GM18511 (cell line): Measurements from ENCODE around the gene ING3.

ENCODE experiments used
- ATAC-seq: cut with Tn5 transposase; IDR thresholded peaks from one replicate; pipeline ENCODE4 v1.9.1; 2021; ENCODE audit warnings: mild to moderate bottlenecking, moderate library complexity; ENCODE audit not compliant: unreplicated experiment

ING3 gene, protein sequence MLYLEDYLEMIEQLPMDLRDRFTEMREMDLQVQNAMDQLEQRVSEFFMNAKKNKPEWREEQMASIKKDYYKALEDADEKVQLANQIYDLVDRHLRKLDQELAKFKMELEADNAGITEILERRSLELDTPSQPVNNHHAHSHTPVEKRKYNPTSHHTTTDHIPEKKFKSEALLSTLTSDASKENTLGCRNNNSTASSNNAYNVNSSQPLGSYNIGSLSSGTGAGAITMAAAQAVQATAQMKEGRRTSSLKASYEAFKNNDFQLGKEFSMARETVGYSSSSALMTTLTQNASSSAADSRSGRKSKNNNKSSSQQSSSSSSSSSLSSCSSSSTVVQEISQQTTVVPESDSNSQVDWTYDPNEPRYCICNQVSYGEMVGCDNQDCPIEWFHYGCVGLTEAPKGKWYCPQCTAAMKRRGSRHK

DNA sequence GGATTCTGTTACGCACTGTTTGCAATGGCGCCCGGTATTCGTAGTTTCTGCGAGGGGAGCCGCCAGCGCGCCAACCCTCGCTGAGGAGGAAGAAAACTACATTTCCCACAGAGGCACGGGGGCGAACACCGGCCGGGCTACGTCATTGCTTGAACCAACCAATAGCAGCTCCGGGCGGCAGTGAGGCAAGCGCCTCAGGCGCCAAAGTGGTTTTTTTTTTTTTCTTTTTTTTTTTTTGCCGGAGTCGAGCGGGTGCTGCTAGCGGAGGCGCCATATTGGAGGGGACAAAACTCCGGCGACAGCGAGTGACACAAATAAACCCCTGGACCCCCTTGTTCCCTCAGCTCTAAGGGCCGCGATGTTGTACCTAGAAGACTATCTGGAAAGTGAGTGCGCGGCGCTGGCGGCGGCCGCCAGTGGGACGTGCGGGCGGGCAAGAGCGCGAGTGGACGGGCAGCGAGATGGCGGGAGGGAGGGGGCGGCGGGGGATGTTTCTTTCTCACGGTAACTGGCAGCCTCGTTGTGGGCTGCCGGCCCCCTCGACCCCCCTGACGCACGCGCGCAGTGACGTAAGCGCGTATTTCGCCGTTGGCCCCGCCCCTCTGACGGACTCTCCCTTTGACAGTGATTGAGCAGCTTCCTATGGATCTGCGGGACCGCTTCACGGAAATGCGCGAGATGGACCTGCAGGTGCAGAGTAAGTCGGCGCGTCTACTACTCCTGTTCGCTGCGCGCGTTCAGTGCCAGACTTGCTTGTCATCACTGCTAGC lies at the start of gene ING3:
TSS of gene ING3 (plus strand) at position 239 of the 770 bp plus-strand sequence. CDS start at position 359, 120 bp downstream.
- peak; percentile 96 for ATAC-seq

DNA sequence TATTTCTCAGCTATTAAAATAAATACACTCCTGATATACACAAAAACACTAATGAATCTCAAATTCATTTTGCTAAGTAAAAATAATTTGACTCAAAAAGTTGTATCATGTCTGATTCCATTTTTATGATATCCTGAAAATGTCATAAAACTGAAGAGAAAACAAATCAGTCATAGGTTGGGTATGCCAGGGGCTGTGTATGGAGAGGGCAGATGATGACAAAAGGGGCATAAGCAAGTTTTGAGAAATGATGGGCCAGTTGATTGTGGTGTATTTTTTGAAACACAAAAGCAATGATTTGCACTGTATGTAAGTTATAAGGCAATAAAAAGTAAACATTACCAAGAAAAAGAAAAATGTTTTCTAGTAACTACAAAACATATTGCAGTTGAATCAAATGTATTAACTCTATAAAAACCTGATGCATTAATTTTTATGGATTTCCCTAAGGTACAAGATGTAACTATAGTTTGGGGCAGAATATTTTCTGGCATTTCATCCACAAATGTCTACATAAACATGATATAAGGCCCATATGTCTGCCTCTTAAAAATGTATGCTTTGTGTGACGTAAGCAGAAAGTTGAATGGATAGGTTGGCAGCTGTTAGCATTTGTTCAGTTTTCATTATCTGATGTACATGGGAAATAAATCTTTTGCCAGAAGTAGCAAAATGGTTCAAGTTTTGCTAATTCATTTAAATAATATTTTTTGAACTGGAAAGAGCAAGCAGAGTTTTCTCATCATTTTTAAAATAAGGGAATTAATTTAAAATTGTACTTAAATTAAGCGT lies 35.1 kb upstream of the ING3 start:
- ATAC-seq: no peak

DNA sequence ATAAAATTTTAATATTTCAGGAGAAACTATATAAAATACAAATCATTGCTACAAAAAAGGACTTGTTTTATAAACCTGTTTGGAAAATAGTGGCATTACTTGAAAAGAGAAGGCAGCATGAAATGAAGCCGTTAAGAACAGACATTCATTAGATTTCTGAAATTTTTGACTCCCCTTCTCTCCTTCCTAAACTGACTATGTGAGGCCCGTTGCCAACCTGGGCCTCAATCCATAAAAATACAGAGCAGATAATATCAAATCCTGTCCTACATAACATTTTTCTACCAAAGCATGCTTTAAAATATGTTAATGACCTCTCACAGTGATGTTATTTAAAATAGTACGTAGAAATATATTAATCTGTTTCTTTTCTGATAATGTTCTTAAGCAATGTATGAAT lies 34.5 kb upstream of the ING3 start:
- no peak for ATAC-seq

DNA sequence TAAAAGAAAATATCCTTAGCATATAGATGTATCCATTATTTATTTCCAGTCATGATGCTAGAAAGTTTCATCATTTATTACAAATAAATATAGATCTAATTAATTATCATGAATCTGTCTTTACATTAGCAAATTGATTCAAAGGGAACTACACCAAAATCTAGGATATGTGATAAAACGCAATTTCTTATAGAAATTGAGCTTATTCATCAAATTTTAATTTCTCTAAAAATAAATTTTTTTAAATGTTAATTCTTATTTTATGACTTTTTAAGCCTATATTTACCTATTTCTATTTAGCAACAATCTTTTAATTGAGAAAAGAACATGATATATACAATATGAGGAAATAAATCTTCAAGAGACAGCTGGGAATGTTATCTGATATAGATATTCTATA lies 34.0 kb upstream of the ING3 start:
- ATAC-seq: no peak

DNA sequence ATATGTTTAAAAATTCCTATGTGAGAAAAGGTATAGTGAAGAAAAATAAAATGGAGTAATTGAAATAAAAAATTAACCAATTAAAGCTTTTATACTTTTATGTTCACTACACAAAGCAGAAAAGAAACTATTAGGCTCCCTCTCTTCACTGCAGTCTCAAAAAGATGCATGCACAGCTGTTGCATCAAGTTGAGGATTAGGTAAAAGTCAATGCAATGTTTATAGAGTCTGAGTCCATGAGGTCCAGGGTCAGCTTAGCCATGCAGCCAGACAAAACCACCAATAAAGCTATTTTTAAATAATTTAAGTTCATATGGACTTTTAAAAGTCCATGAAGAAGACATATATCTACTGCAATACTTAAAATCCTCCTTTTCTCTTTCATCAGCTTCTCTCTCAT lies 31.1 kb upstream of the ING3 start:
- ATAC-seq: no peak

DNA sequence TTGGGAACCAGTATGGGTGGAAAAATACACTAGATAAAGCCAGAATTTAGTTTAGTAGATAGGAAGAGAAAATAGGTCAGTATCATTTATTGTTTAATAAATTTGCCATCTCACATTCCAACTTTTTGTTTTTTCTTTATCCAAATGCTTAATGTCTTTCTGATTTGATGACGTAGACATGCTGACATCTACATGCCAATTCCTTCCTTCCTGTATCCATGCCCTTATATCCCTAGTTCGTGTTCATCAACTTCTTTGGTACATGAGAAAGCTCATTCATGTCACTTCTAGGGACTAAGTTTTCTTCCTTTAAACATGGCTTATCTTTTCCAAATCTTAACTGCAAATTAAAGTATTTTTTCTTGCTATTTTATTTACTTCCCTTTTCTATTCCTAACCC lies 30.5 kb upstream of the ING3 start:
- ATAC-seq: no peak

DNA sequence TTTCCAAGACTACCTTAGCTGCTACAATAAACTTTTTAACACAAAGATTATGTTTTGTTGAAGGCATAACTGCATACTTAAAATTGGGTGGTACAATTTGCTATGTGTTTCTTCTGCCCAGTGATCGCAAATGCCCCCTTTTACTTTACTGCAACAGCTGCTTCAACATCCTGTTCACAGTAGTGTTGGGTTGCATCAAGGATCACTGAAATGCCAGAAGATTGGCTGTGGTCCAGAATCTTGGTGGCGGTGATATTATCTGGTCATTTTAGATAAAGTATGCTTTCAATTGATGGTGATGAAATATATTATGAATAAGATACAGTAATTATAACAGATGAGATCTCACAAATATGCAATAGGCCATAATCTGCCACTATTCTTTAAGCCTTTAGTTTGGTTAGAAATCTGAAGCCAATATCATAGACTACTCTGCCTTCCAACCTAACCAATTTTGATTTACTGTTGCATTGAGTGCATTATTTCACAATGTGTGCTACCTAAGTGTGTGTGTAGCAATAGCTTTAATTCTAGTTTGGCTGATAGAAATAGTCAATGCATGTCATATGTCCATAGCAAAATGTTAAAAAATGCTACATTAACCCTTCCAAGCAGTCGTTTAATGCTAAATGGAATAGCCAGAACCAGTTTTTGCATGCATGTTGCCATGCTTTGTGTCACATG lies 29.8 kb upstream of the ING3 start:
- ATAC-seq: no peak

DNA sequence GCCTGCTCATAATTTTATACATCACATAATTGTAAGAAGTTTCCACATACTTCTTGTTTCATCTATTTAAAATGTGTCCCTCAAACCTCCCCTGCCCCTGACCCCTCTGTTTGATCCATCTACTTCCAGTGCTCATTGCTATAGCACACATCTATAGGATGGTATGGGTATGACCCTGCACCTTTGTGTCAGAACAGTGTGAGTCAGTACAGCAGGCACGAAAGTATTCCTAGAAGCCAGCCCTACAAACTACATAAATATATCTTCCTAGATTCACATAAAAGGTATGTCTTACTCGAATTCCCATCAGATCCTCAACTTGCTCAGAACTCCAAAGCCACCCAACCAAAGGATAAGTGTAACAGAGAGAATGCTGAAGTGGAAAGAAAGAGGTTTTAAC lies 25.7 kb upstream of the ING3 start:
- no peak for ATAC-seq

DNA sequence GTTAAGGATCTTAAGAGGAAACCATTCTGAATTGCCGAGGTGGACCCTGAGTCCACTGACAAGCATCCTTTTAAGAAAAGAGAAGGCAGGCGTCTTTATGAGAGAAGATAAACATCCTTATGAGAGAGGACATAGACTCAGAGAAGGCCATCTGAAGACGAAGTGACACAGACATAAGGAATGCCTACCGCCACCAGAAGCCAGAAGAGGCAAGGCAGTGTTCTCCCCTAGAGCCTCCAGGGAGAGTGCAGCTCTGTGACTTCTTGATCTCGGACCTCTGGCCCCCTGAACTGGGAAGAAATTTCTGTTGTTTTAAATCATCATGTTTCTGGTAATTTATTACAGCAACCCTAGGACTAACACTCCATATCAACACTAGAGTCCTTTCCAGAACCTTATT lies 25.2 kb upstream of the ING3 start:
- ATAC-seq: no peak

DNA sequence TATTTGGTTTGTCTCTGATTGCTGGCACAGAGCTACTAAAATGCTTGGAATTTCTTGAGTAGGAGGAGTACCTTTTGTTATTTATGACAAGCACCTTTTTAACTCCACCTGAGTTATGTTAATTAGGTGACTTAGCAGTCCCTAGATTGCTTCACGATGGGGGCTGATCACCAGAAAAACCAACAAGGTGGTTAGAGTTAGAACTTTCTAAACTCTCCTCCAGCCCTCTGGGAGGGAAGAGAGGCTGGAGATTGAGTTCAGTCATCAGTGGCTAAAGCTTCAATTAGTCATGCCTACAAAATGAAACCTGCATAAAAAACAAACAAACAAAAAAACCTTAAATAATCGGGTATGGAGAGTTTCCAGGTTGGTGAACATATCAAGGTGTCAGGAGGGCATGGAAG lies 23.6 kb upstream of the ING3 start:
- ATAC-seq: peak; percentile 7

DNA sequence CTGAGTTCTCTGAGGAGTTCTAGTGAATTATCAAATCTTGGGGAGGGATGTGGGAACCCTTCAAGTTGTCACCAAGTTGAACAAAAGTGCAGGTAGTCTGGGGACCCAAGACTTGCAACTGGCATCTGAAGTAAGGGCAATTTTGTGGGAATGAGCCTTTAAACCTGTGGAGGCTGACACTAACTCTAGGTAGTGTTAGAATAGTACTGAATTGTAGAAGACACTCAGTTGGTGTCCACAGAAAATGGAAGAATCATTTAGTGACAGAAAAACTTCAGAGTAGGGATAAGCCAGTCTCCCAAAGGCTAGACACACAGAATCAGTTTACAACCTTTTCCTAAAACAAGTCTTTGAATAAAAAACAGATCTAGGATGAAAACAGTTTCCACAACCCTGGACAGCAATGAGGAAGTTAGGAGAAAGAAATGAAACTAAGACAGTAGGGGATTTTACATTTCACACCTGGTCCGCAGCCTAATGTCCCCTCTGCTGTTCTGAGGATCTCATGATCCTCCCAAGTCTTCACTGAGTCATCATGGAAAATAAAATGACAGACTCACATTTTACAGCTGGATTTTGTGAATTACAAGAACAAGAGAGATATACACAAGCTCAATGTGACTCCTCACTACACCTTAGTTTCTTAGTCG lies 23.0 kb upstream of the ING3 start:
- peak; percentile 90 for ATAC-seq

DNA sequence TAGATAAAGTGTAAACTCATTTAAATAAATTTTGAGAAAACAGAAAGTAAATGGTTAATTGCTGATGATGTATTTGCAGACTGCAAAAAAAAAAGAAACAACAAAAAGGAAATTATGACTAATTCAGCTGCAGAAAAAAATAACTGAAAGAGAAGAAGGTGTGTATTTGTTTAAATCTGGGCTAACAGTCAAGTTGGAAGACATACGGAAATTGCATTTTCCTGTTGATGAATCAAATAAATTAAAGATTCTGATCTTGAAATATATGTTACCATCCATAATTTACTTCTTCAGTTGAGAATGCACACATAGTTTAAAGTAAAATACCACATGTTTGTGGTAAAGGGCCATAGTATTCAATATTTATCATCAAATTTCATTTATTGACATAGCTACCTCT lies 19.3 kb upstream of the ING3 start:
- no peak for ATAC-seq

DNA sequence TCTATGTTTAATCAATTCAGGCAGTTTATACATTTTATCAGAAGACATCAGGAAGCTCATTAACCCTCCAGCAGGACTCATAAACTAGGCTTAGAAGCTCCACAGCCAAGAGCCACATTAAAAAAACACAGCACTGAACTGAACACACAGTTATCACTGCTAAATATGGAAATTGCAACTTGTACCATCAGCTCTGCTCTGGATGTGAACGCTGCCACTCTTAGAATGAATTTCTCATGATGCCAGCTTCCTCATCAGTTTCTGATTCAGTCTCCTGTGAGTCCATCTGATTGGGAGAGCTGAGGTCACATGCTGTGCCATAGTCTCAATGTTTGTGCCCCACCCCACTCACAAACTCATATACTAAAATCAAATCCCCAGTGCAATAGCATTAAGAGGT lies 17.1 kb upstream of the ING3 start:
- no peak for ATAC-seq

DNA sequence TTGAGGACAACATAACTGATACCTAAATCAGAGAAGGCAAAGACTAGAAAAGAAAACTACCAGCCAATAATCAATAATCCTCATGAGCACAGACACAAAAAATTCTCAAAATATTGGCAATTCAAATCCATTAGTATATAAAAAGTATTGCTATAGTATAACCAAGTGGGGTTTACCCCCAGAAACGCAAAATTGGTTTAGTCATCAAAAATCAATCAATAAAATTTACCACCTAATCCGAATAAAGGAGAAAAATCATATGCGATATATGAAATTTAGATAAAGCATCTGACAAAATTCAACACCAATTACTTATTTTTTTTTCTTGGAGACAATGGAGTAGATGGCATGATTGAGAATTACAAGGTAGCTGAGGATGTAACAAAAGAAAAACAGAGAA lies 11.2 kb upstream of the ING3 start:
- ATAC-seq: no peak

DNA sequence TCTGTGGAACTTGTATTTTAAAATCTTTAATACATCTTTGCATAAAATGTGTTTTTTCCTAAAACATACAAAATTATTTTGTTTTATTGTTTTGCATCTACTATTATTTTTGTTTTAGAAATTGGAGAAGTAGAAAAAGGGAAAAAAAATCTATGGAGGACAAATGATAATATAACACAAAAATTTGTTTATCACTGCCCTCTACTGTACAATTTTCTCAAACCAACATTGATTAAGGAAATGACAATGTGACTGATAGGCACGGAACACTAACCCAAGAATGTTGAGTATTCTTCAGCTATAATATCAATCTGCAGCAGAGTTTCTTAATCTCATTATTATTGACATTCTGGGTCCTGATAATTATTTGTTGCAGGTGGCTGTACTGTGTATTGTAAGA lies 9.5 kb upstream of the ING3 start:
- peak; percentile 80 for ATAC-seq

DNA sequence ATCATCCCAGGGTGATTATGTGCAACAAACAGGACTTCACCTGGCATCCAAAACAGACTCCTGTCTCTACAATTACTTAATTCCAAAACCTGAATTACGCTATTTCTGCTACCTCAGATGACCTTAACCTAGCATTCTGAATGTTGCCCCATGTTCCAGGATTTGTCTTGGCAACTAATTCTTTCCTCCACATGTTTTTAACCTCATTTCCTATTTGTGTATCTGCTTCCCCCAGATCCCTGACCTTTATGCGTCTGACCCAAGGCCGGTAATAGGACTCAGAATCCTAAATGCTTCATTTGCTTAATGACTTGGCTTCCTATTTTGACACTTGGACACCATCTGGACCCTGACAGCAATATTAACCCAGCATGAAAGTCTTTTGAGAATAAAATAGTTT lies 8.7 kb upstream of the ING3 start:
- no peak for ATAC-seq

DNA sequence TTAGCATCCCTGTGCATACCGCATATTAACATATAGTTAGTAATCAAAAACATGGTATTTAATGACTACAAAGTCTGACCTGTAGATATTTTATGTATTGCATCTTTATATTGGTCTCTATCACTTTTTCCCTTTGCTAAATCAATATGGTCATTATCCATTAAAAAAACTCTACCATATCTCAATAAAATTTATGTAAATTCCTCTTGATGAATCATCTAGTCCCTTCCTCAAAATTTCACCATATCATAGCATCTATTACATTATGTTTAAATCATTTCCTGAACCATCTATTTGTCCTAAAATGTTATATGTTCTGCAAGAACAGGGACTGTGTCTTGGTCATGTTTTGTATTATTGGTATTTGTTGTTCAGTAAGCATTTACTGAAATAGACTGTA lies 7.7 kb upstream of the ING3 start:
- no peak for ATAC-seq

DNA sequence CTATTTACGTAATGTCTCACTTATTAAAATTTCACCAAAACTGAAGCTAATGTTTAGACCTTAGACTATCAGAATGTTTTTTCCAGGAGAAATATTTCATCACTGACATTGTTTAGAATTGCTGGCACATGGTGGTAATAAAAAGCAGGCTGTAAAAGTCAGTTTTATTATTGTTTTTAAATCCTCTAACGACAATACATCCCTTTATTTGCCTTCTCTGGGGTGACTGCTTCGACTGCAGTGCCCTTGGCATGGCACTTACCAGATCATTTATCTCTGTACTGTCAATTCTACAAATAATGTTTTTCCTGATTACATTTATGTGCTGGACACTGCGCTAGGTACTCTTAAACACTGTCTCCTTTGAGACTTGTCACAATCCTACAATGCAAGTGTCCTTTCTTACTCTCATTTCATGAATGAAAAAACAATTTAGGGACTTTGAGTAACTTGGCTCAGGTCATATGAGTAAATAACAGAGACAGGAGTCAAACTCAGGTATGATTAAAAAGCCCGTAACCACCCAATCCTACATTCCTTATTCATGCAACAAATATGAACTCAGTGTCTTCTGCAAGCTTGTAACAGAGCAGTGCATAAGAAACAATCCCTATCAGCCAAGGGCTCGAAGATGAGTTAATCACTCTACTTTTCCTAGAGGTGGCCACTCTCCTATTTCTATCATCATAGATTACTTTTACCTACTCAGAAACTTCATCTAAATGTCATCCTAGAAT lies 5.6 kb upstream of the ING3 start:
- ATAC-seq: no peak

DNA sequence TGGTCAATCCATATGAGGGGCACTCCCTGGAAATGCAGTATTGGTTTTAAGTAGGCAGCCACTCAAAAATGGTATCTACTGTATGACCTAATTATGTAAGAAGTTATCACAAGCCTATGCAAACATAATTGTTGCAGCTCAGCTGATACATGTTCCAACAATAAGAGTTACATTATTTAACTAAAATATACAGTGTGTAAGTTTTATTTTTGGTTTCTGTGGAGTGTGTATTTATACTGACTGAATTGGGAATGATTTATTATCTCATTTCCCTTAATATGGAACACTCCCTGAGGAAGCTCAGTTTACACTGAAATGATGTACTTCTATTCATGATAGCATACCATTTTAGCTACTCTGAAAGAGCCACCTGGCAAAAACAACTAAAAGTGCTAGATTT lies 2.6 kb upstream of the ING3 start:
- no peak for ATAC-seq

DNA sequence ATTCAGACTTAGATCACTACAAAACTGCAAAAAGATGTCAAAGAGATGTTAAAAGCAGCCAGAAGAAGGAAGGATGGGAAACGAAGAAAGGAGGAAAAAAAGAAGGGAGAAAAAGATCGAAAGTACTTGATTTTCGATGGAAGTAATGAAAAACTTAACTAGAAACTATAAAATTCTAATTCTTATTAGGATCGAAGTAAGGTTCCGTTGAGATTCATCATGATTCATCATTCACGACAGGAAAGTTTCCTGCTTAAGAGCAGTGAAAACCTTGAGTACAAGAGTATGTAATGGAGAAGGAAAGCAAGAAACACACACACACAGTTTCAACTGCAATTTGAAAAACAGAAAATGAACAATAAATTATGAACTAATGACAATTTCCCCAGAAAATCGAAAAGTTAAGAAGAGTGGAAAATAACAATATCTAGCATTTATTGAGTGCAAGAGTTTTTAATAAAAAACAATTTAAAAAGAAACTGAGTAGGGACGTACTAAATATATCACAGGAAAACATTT lies 1.1 kb upstream of the ING3 start:
- no peak for ATAC-seq
